Cardiac muscle cell (in vitro differentiated cells and primary cell): ENCODE results near the gene GRK3. TPM values are rescaled to one million over a fixed set of nuclear protein-coding genes. Genes with fewer than 3 reads are reported as not detected.

Source experiments
- DNase-seq, 2 donors: peaks; one replicate each; pipeline versions ENCODE4 v3.0.0 to v3.0.0-alpha.2; 2010 to 2017; ENCODE audit warnings: low read depth in 1 of 2, low spot score in 1 of 2
- H3K27ac ChIP-seq: fragments of 200-600 bp; sonication (generic); 2 replicates; pipeline ENCODE4 v1.5.1; 2016
- H3K27me3 ChIP-seq: fragments of 200-600 bp; sonication (generic); 2 replicates; pipeline ENCODE4 v1.6.0; 2016; ENCODE audit warnings: control low read depth
- H3K36me3 ChIP-seq: fragments of 200-600 bp; sonication (generic); 2 replicates; pipeline ENCODE4 v1.5.1; 2016; ENCODE audit warnings: control low read depth
- H3K4me1 ChIP-seq: fragments of 200-600 bp; sonication (generic); 2 replicates; pipeline ENCODE4 v1.8.1; 2017; ENCODE audit warnings: low read depth, mild to moderate bottlenecking, mixed run types
- H3K4me3 ChIP-seq: fragments of 200-600 bp; sonication (generic); 2 replicates; pipeline ENCODE4 v1.5.1; 2016; ENCODE audit warnings: mild to moderate bottlenecking
- H3K9me3 ChIP-seq: fragments of 200-600 bp; sonication (generic); 2 replicates; pipeline ENCODE4 v1.5.1; 2017; ENCODE audit warnings: low read depth, mild to moderate bottlenecking, control low read depth
- polyA plus RNA-seq: library from polyadenylated mRNA; unstranded; fragments of >200 nt; fragmentation: Nextera tagmentation; extraction: Ambion mirVana; gene quantifications from 2 replicates; pipeline ENCODE4 v1.2.1, GENCODE V29; 2016
- total RNA-seq: library from RNA; depleted of rRNA; stranded (reverse); fragments of >200 nt; gene quantifications from 2 replicates; pipeline ENCODE4 v1.2.3, GENCODE V29; 2016
- TF ChIP-seq, protein P1 (sequence below): IDR thresholded peaks from 2 replicates; pipeline ENCODE4 v1.5.1; 2012; ENCODE audit warnings: low read depth, mild to moderate bottlenecking, low read length

Gene GRK3
- total and polyA plus RNA-seq, 2 experiments from 2014 or later = 5.7 to 10.5 TPM

DNA sequence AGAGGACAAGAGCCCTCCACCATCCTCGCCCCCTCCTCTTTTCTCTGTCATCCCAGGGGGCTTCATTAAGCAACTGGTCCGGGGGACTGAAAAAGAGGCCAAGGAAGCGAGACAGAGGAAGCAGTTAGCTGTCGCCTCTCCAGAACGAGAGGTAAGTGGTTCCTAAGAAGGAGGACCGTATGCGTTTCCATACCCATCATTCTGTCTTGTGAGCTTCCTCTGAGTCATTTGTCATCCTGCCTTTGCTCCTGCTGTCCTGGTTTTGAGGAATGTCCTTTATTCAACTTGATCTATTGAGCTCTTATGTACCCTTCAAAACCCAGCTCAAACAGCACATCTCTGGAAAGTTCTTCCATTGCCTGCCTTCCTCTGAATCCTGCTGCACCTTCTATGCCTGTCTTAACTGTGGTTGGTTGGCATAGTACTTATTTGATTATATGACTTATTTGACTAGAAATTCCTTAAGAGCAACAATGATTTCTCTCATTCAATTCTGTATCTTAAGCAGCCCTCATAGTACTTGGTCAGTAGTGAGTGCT, 198.8 kb downstream of the GRK3 start:
- Histone ChIP-seq H3K4me3 (no peak overlapping the region), H3K27ac (peak overlapping the region; percentile 100), H3K27me3 (no peaks in the 10 kb centered on the region), H3K4me1 (peaks cover 42% of the 10 kb centered on the region), H3K36me3 (peaks cover 35% of the 10 kb centered on the region), H3K9me3 (no peaks in the 10 kb centered on the region)
- TF ChIP-seq, protein P1, sequence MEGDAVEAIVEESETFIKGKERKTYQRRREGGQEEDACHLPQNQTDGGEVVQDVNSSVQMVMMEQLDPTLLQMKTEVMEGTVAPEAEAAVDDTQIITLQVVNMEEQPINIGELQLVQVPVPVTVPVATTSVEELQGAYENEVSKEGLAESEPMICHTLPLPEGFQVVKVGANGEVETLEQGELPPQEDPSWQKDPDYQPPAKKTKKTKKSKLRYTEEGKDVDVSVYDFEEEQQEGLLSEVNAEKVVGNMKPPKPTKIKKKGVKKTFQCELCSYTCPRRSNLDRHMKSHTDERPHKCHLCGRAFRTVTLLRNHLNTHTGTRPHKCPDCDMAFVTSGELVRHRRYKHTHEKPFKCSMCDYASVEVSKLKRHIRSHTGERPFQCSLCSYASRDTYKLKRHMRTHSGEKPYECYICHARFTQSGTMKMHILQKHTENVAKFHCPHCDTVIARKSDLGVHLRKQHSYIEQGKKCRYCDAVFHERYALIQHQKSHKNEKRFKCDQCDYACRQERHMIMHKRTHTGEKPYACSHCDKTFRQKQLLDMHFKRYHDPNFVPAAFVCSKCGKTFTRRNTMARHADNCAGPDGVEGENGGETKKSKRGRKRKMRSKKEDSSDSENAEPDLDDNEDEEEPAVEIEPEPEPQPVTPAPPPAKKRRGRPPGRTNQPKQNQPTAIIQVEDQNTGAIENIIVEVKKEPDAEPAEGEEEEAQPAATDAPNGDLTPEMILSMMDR = no peak
- DNase-seq = no peak

DNA sequence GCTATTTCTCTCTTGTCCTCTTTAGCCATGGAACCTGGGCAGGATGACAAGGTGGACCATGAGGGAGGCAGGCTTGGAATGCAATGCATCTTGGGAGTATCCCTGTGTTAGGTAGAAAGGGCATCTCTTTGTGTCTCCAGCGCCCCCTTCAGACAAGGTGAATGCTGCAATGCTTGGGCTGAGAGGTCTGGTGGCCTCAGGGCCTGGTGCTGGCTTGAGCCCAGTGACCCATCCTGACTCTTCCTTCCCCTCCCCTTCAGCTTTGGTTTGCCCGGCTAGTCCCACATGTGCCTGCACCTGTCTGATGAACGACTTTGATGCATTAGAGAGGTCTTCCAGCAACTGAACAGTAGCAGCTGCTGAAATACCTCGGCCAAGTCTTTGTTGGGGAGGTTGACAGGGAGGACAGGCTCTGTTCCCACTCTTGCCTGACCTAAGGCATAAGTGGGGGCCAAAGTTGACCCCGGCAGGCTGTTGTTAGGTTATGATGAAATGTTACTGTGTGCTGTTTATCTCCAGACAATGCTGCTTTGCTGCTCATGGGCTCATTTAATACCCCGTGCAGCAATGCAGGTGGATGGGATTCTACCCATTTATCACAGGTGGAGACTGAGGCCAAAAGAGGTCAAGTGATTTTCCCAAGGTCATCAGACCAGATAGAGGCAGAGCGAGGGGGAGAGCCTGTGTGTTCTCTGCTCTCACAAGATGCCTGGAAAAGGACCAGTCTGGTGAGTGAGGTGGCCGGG, 200.0 kb downstream of the GRK3 start:
- H3K36me3 ChIP-seq = peaks cover 40% of the 10 kb centered on the region
- H3K4me3 ChIP-seq = no peak overlapping the region
- peak overlapping the region; percentile 100 for H3K27ac ChIP-seq
- no peak for DNase-seq
- H3K9me3 ChIP-seq = no peaks in the 10 kb centered on the region
- H3K4me1 ChIP-seq = peaks cover 38% of the 10 kb centered on the region
- TF ChIP-seq, protein P1 = no peak
- H3K27me3 ChIP-seq = no peaks in the 10 kb centered on the region

DNA sequence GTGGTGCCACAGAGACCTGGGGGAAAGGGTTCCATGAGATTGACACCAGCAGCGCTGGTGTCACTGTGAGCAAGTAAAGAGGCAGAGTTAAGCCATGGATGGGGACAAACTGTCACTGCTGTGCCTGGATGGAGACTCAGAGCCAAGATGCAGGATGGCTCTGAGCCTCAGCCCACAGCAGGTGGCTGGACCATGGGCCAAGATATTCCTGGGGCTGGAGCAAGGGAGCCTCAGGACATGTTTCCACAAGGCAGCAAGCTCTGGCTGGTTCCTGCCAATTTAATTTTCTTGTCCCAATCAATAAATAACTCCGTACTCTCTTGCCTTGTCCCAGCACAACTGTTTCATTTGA, 200.5 kb downstream of the GRK3 start:
- Histone ChIP-seq H3K27me3 (no peaks in the 10 kb centered on the region), H3K36me3 (peaks cover 44% of the 10 kb centered on the region), H3K4me3 (no peak overlapping the region), H3K4me1 (peaks cover 34% of the 10 kb centered on the region), H3K9me3 (no peaks in the 10 kb centered on the region), H3K27ac (no peak overlapping the region)
- TF ChIP-seq, protein P1 = no peak
- no peak for DNase-seq

DNA sequence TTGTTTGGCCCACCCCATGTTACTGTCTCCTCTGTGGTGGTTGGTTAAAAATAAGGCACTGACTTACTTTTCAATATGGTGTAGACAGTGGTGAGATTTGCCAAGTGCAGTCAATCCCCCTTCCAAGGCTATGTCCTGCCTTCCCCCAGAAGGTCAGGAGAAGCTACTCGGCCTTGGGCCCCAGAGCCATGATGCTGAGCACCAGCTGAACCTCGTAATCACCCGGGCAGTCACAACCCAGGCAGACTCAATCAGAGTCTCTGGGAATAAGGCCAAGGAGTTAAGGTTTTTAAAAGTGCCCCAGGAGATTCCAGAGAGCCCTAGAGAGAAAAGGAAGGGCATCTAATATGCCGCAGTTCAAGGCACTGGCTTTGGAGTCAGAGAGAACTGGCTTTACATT, 201.3 kb downstream of the GRK3 start:
- no peaks in the 10 kb centered on the region for H3K27me3 ChIP-seq
- no peaks in the 10 kb centered on the region for H3K9me3 ChIP-seq
- no peak for DNase-seq
- H3K36me3 ChIP-seq = peaks cover 51% of the 10 kb centered on the region
- H3K4me3 ChIP-seq = no peak overlapping the region
- TF ChIP-seq, protein P1 = no peak
- H3K27ac ChIP-seq = no peak overlapping the region
- peaks cover 27% of the 10 kb centered on the region for H3K4me1 ChIP-seq

DNA sequence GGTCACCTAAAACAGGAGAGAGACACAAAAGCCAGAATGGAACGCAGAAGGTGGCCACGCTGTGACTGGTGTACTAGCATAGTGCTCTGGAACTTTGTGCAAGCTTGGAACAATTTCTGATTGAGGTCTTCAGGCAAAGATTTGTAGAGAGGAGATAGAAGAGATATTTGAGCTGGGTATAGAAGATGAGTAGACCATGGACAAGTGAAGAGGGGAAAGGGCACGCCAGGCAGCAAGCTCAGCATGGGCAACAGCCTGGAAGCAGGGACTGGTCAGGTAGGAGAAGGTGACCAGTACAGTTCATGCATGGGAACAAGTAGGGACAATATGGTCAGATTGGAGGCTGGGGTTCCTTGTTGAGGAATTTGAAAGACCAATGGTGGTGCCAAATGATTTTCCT, 201.9 kb downstream of the GRK3 start:
- Histone ChIP-seq H3K9me3 (no peaks in the 10 kb centered on the region), H3K4me1 (peaks cover 20% of the 10 kb centered on the region), H3K27ac (no peak overlapping the region), H3K27me3 (no peaks in the 10 kb centered on the region), H3K4me3 (no peak overlapping the region), H3K36me3 (peaks cover 56% of the 10 kb centered on the region)
- no peak for DNase-seq
- TF ChIP-seq, protein P1 = no peak
